Central memory CD8-positive, alpha-beta T cell (primary cell): ENCODE results near the gene LRRC63.

ENCODE experiments used
- ATAC-seq: fragments of 150-1000 bp; cut with Tn5 transposase; replicated peaks from 2 replicates; pipeline ENCODE4 v1.10.0; 2022; ENCODE audit warnings: mild to moderate bottlenecking, moderate FRiP score, moderate number of reproducible peaks; ENCODE audit not compliant: poor library complexity, severe bottlenecking; ENCODE audit errors: extremely low read depth
- DNase-seq, 2 donors: peaks; one replicate each; pipeline ENCODE4 v3.0.0; 2021; ENCODE audit warnings: low spot score in 2 of 2
- H3K27ac Mint-ChIP-seq: one replicate; pipeline ENCODE4 v1.8.0; 2022; ENCODE audit warnings: low read depth, mild to moderate bottlenecking, moderate library complexity, mixed read lengths
- H3K27me3 Mint-ChIP-seq: one replicate; pipeline ENCODE4 v1.8.0; 2022; ENCODE audit warnings: mixed read lengths
- H3K36me3 Mint-ChIP-seq: one replicate; pipeline ENCODE4 v1.8.0; 2022; ENCODE audit warnings: mild to moderate bottlenecking, moderate library complexity, mixed read lengths; ENCODE audit not compliant: insufficient read depth
- H3K4me1 Mint-ChIP-seq: one replicate; pipeline ENCODE4 v1.8.0; 2022; ENCODE audit warnings: mixed read lengths
- H3K4me3 Mint-ChIP-seq: one replicate; pipeline ENCODE4 v1.8.0; 2022; ENCODE audit warnings: mild to moderate bottlenecking, moderate library complexity, mixed read lengths
- H3K9me3 Mint-ChIP-seq: one replicate; pipeline ENCODE4 v1.8.0; 2022; ENCODE audit warnings: mixed read lengths

Gene LRRC63

GRCh38 chr13:46183018-46183946, 28.4 kb upstream of the LRRC63 start:
- peak overlapping the region; percentile 80 for H3K4me3 Mint-ChIP-seq
- H3K36me3 Mint-ChIP-seq, result peaks cover 29% of the 10 kb centered on the region
- H3K27ac Mint-ChIP-seq, result peak overlapping the region; percentile 98
- no peaks in the 10 kb centered on the region for H3K27me3 Mint-ChIP-seq
- H3K9me3 Mint-ChIP-seq, result no peaks in the 10 kb centered on the region
- peaks cover 63% of the 10 kb centered on the region for H3K4me1 Mint-ChIP-seq
- ATAC-seq (no peak), DNase-seq (no peak)

- peaks cover 59% of the 10 kb centered on the region for H3K4me1 Mint-ChIP-seq
- H3K36me3 Mint-ChIP-seq, result peaks cover 21% of the 10 kb centered on the region
- ATAC-seq (peak; percentile 74), DNase-seq (peak; percentile 62 to 69)
- H3K27me3 Mint-ChIP-seq, result no peaks in the 10 kb centered on the region
- H3K4me3 Mint-ChIP-seq, result peak overlapping the region; percentile 80
- peak overlapping the region; percentile 98 for H3K27ac Mint-ChIP-seq
- no peaks in the 10 kb centered on the region for H3K9me3 Mint-ChIP-seq
Measured at GRCh38 chr13:46184277-46184699, 27.4 kb upstream of the LRRC63 start.

GRCh38 chr13:46185634-46186033, 26.1 kb upstream of the LRRC63 start:
- peaks cover 16% of the 10 kb centered on the region for H3K36me3 Mint-ChIP-seq
- H3K4me1 Mint-ChIP-seq, result peaks cover 47% of the 10 kb centered on the region
- DNase-seq, result no peak
- ATAC-seq, result no peak
- peak overlapping the region; percentile 98 for H3K27ac Mint-ChIP-seq
- H3K4me3 Mint-ChIP-seq, result no peak overlapping the region
- H3K9me3 Mint-ChIP-seq, result no peaks in the 10 kb centered on the region
- no peaks in the 10 kb centered on the region for H3K27me3 Mint-ChIP-seq

GRCh38 chr13:46192412-46192811, 19.3 kb upstream of the LRRC63 start:
- H3K4me1 Mint-ChIP-seq, result peaks cover 6% of the 10 kb centered on the region
- no peak for ATAC-seq
- H3K9me3 Mint-ChIP-seq, result no peaks in the 10 kb centered on the region
- no peaks in the 10 kb centered on the region for H3K27me3 Mint-ChIP-seq
- H3K36me3 Mint-ChIP-seq, result no peaks in the 10 kb centered on the region
- no peak overlapping the region for H3K4me3 Mint-ChIP-seq
- no peak overlapping the region for H3K27ac Mint-ChIP-seq
- no peak for DNase-seq

GRCh38 chr13:46195016-46195415, 16.7 kb upstream of the LRRC63 start:
- ATAC-seq, result no peak
- peaks cover 6% of the 10 kb centered on the region for H3K4me1 Mint-ChIP-seq
- no peak for DNase-seq
- no peaks in the 10 kb centered on the region for H3K27me3 Mint-ChIP-seq
- no peak overlapping the region for H3K4me3 Mint-ChIP-seq
- peaks cover under 1% of the 10 kb centered on the region for H3K36me3 Mint-ChIP-seq
- H3K9me3 Mint-ChIP-seq, result no peaks in the 10 kb centered on the region
- H3K27ac Mint-ChIP-seq, result no peak overlapping the region

- no peak for ATAC-seq
- Mint-ChIP-seq H3K4me1 (peaks cover 24% of the 10 kb centered on the region), H3K4me3 (no peak overlapping the region), H3K9me3 (no peaks in the 10 kb centered on the region), H3K36me3 (peaks cover 3% of the 10 kb centered on the region), H3K27ac (no peak overlapping the region), H3K27me3 (no peaks in the 10 kb centered on the region)
- no peak for DNase-seq
Measured at GRCh38 chr13:46197299-46198048, 14.3 kb upstream of the LRRC63 start.

GRCh38 chr13:46198696-46199193, 13.0 kb upstream of the LRRC63 start:
- Mint-ChIP-seq H3K27me3 (no peaks in the 10 kb centered on the region), H3K4me1 (peaks cover 34% of the 10 kb centered on the region)

GRCh38 chr13:46202188-46202795, 9.4 kb upstream of the LRRC63 start:
- Mint-ChIP-seq H3K36me3 (peaks cover 6% of the 10 kb centered on the region), H3K27ac (peak overlapping the region; percentile 58), H3K9me3 (no peaks in the 10 kb centered on the region), H3K4me3 (peak overlapping the region; percentile 12), H3K27me3 (no peaks in the 10 kb centered on the region), H3K4me1 (peaks cover 43% of the 10 kb centered on the region)
- ATAC-seq (peak; percentile 90), DNase-seq (no peak)

More at GRCh38 chr13:46198696-46199193, 13.0 kb upstream of the LRRC63 start:
- peaks cover 3% of the 10 kb centered on the region for H3K36me3 Mint-ChIP-seq
- ATAC-seq (no peak), DNase-seq (no peak)
- no peak overlapping the region for H3K27ac Mint-ChIP-seq
- H3K9me3 Mint-ChIP-seq, result no peaks in the 10 kb centered on the region
- H3K4me3 Mint-ChIP-seq, result no peak overlapping the region

- Mint-ChIP-seq H3K27me3 (no peaks in the 10 kb centered on the region), H3K4me3 (no peak overlapping the region), H3K4me1 (peaks cover 43% of the 10 kb centered on the region), H3K36me3 (peaks cover 6% of the 10 kb centered on the region), H3K9me3 (no peaks in the 10 kb centered on the region), H3K27ac (peak overlapping the region; percentile 27)
- DNase-seq (no peak), ATAC-seq (no peak)
Measured at GRCh38 chr13:46202966-46203365, 8.8 kb upstream of the LRRC63 start.

GRCh38 chr13:46206143-46206542, 5.6 kb upstream of the LRRC63 start:
- Mint-ChIP-seq H3K27ac (no peak overlapping the region), H3K36me3 (peaks cover 4% of the 10 kb centered on the region), H3K4me3 (no peak overlapping the region), H3K27me3 (no peaks in the 10 kb centered on the region), H3K4me1 (peaks cover 37% of the 10 kb centered on the region), H3K9me3 (no peaks in the 10 kb centered on the region)
- ATAC-seq, result no peak
- DNase-seq, result no peak

GRCh38 chr13:46207828-46208227, 3.9 kb upstream of the LRRC63 start:
- Mint-ChIP-seq H3K36me3 (peaks cover 7% of the 10 kb centered on the region), H3K27me3 (no peaks in the 10 kb centered on the region), H3K4me3 (no peak overlapping the region), H3K27ac (no peak overlapping the region), H3K4me1 (peaks cover 34% of the 10 kb centered on the region), H3K9me3 (no peaks in the 10 kb centered on the region)
- DNase-seq (no peak), ATAC-seq (no peak)

GRCh38 chr13:46210362-46211083, 1.2 kb upstream of the LRRC63 start:
- DNase-seq, result no peak
- no peak for ATAC-seq
- no peaks in the 10 kb centered on the region for H3K9me3 Mint-ChIP-seq
- peaks cover 7% of the 10 kb centered on the region for H3K36me3 Mint-ChIP-seq
- peak overlapping the region; percentile 85 for H3K4me3 Mint-ChIP-seq
- peak overlapping the region; percentile 90 for H3K27ac Mint-ChIP-seq
- no peaks in the 10 kb centered on the region for H3K27me3 Mint-ChIP-seq
- H3K4me1 Mint-ChIP-seq, result peaks cover 23% of the 10 kb centered on the region
